Measurements from ENCODE around the gene ETFRF1.

DNA sequence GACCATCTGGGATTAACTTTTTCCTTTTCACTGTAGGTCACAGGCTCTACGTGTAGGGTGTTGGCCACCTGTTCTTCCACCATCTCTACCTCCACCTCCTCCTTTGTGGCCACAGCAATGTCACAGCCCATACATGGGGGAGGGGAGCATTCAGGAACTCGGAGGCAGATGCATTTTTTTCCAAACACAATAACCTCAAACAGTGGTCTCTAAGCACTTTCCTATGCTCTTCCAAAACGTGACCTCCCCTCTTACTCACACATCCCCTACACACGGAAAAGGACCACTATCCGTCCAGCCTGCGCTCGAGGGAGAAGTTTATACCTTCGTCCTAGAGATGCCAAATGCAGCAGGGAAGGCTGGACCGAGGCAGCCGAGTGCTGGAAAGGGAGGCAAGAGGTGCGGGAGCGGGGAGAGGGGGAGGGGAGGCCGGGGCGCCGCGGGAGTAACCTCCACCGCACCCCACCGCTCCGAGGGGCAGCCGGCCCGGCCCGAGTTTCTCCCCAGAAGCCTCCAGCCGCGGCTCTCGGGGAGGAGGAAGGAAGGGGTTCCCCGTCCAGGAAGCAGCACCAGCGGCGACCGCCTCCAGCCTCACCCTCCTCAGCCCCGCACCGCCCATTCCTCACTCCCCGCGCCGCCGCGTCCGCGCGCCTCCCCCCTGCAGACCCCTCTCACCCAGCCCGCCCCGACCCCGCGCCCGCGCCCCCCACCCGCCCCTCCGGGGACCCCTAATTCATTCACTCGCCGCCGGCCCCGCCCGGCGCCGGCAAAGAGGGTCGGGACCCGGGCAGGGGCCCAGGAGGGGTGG, 55.1 kb downstream of the ETFRF1 start:
- TF ChIP-seq POLR2A (IDR thresholded peaks at IDR 0.05), result no peak
- TF ChIP-seq, protein P1, sequence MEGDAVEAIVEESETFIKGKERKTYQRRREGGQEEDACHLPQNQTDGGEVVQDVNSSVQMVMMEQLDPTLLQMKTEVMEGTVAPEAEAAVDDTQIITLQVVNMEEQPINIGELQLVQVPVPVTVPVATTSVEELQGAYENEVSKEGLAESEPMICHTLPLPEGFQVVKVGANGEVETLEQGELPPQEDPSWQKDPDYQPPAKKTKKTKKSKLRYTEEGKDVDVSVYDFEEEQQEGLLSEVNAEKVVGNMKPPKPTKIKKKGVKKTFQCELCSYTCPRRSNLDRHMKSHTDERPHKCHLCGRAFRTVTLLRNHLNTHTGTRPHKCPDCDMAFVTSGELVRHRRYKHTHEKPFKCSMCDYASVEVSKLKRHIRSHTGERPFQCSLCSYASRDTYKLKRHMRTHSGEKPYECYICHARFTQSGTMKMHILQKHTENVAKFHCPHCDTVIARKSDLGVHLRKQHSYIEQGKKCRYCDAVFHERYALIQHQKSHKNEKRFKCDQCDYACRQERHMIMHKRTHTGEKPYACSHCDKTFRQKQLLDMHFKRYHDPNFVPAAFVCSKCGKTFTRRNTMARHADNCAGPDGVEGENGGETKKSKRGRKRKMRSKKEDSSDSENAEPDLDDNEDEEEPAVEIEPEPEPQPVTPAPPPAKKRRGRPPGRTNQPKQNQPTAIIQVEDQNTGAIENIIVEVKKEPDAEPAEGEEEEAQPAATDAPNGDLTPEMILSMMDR (IDR thresholded peaks at IDR 0.05), result no peak
